ENCODE data around the gene CD1E. TPM values are rescaled to one million over a fixed set of nuclear protein-coding genes. Genes with fewer than 3 reads are reported as not detected.

CD1E gene
- total and polyA plus RNA-seq, 2 of the 13 experiments (the other 11 are each of a cell fraction or from before 2014, with no cell fraction given): not detected

DNA sequence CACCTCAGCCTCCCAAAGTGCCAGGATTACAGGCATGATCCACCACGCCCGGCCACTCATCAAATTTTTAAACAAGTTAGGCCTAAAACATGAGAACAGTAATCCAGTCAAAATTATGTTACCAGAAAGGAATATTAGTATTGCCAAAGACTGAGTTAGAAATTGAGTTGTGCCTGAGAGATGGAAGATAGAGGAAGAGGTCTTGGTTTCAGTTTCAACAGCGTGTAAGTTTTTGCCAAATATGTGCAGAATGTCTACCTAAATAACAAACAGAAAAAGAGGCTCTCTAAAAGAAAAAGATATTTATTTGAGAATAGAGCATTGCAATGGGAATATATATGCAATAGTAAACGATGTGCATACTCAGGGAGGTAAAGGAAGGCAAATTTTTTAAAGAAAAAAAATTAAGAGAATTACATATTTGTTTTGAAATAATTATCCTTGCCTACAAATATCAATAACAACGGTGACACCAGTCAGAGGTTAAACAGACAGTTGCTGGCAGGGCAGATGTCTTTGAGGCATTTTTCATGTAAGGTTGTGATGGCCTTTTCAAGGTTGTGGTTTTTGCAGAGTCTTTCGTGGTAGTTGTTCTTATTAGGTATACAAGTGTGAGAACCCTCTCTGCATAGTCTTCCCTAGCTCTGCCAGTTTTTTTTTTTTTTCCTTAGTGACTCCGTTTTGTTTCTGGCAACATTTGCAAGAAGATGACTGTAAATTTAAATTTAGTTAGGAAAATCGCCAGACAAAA, 20.1 kb upstream of the CD1E start:
- BruUV-seq (replicated peaks): no TSS peak

DNA sequence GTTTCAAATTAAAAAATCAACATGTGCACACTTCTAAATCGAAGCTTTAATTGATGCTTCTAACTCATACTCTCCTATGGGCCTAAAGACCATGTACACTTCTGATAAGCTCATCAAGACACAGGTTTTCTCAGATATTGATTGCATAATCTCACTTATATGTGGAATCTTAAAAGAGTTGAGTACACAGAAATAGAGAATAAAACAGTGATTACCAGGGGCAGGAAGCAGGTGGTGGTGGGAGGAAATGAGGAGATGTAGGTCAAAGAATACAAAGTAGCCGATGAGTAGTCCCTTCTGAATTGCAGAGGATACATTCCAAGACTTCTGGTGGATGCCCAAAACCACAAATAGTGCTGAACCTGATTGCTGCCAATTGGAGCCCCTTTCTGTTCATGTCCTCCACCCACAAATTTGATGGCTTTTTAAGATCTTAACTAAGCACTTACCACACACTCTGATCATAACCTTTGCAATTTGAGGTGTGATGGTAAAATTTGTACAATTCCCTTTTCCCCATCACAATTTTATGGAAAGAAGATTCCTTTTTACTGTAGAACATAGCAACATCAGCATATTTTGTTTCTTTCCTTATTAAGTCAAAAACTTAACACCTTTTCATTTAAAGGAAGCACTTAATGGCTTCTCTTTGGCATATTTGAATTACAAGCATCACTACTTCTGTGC, 19.0 kb upstream of the CD1E start:
- ATAC-seq (no peak), DNase-seq (ENCODE audit: low spot score) (no peak), FAIRE-seq (no peak)
- no TSS peak for BruUV-seq (replicated peaks)
- Histone ChIP-seq H4K20me1 (ENCODE audit: insufficient read depth, low read length) (no peaks in the 10 kb centered on the region), H3K9ac (ENCODE audit: insufficient read depth, low read depth, low read length) (no peak overlapping the region), H3K9me3 (ENCODE audit: low read length) (peaks cover 5% of the 10 kb centered on the region), H3K36me3 (replicated peaks in 1 of 2; ENCODE audit: control insufficient read depth in 1 of 2, insufficient read depth in 2 of 2, low read length in 2 of 2) (no peaks in the 10 kb centered on the region), H3K4me2 (ENCODE audit: low read depth, low read length) (no peak overlapping the region), H2AFZ (ENCODE audit: low read length) (no peak overlapping the region), H3K4me1 (ENCODE audit: insufficient read depth, low read length) (no peaks in the 10 kb centered on the region), H3K4me3 (replicated peaks in 1 of 3; ENCODE audit: insufficient read depth in 1 of 3, low read depth in 2 of 3, low read length in 3 of 3) (no peak overlapping the region), H3K27ac (ENCODE audit: extremely low read length, insufficient read depth, low read length) (no peak overlapping the region), H3K27me3 (ENCODE audit: control insufficient read depth in 1 of 2, insufficient read depth in 2 of 2, low read length in 2 of 2) (no peaks in the 10 kb centered on the region), H3K79me2 (ENCODE audit: insufficient read depth, low read length) (no peaks in the 10 kb centered on the region)
- TF ChIP-seq MAFK (conservative IDR thresholded peaks at IDR 0.05 in 1 of 2, IDR thresholded peaks at IDR 0.05 in 1 of 2; ENCODE audit: low read length in 2 of 2): peak in 1 of 2 experiments; percentile 24; a peak in 1 of 4 replicates
- TF ChIP-seq ZNF30 (CRISPR knock-in tag; IDR thresholded peaks at IDR 0.05): no peak
- CTCF ChIA-PET (ENCODE audit: low intra/inter-chr PET ratio, low total read pairs): no interaction called here
- in situ Hi-C loops (cut with HindIII; ENCODE audit: extremely low pct_ligation_motif_present, low pct_unique_long_range_greater_than_20kb): no loop called here
- intact Hi-C loops (cut with micrococcal nuclease; ENCODE audit: unreplicated experiment): no loop called here
- 0% methylated on average over 2 of the region's 2 CpGs for WGBS (ENCODE audit: low lambda C conversion rate)
- POLR2A ChIA-PET: no interaction called here

More for the DNA sequence above, 20.1 kb upstream of the CD1E start:
- no peak overlapping the region for H3K27ac ChIP-seq (ENCODE audit: extremely low read length, insufficient read depth, low read length)
- TF ChIP-seq RCOR2 (CRISPR knock-in tag; IDR thresholded peaks at IDR 0.05) (no peak), NFE2 (CRISPR knock-in tag; IDR thresholded peaks at IDR 0.05) (no peak), ZNF33B (CRISPR knock-in tag; IDR thresholded peaks at IDR 0.05) (no peak), KDM6A (CRISPR knock-in tag; IDR thresholded peaks at IDR 0.05; ENCODE audit: low read depth) (no peak)
- TF ChIP-seq, protein P1, sequence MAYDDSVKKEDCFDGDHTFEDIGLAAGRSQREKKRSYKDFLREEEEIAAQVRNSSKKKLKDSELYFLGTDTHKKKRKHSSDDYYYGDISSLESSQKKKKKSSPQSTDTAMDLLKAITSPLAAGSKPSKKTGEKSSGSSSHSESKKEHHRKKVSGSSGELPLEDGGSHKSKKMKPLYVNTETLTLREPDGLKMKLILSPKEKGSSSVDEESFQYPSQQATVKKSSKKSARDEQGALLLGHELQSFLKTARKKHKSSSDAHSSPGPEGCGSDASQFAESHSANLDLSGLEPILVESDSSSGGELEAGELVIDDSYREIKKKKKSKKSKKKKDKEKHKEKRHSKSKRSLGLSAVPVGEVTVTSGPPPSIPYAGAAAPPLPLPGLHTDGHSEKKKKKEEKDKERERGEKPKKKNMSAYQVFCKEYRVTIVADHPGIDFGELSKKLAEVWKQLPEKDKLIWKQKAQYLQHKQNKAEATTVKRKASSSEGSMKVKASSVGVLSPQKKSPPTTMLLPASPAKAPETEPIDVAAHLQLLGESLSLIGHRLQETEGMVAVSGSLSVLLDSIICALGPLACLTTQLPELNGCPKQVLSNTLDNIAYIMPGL (CRISPR knock-in tag; IDR thresholded peaks at IDR 0.05; ENCODE audit: borderline replicate concordance in 1 of 2, low read depth in 1 of 2): no peak
- no peaks in the 10 kb centered on the region for H3K27me3 ChIP-seq (ENCODE audit: control insufficient read depth in 1 of 2, insufficient read depth in 2 of 2, low read length in 2 of 2)
- no peaks in the 10 kb centered on the region for H3K36me3 ChIP-seq (replicated peaks in 1 of 2; ENCODE audit: control insufficient read depth in 1 of 2, insufficient read depth in 2 of 2, low read length in 2 of 2)
- peaks cover 5% of the 10 kb centered on the region for H3K9me3 ChIP-seq (ENCODE audit: low read length)
- no peak for ATAC-seq
- no peak overlapping the region for H3K4me3 ChIP-seq (replicated peaks in 1 of 3; ENCODE audit: insufficient read depth in 1 of 3, low read depth in 2 of 3, low read length in 3 of 3)
- ChIA-PET POLR2A (no interaction called here), CTCF (ENCODE audit: low intra/inter-chr PET ratio, low total read pairs) (no interaction called here)
- no peaks in the 10 kb centered on the region for H3K4me1 ChIP-seq (ENCODE audit: insufficient read depth, low read length)
- H3K4me2 ChIP-seq (ENCODE audit: low read depth, low read length): no peak overlapping the region
- no peak overlapping the region for H3K9ac ChIP-seq (ENCODE audit: insufficient read depth, low read depth, low read length)
- H4K20me1 ChIP-seq (ENCODE audit: insufficient read depth, low read length): no peaks in the 10 kb centered on the region
- in situ Hi-C loops (cut with HindIII; ENCODE audit: extremely low pct_ligation_motif_present, low pct_unique_long_range_greater_than_20kb) (no loop called here), intact Hi-C loops (cut with micrococcal nuclease; ENCODE audit: unreplicated experiment) (no loop called here)
- FAIRE-seq: no peak
- under 1% methylated on average over 8 of the region's 8 CpGs for WGBS (ENCODE audit: low lambda C conversion rate)
- no peak overlapping the region for H2AFZ ChIP-seq (ENCODE audit: low read length)
- H3K79me2 ChIP-seq (ENCODE audit: insufficient read depth, low read length): no peaks in the 10 kb centered on the region
- DNase-seq (ENCODE audit: low spot score): no peak
